GM19043 (cell line): Measurements from ENCODE around the gene MEGF8.
A peak's percentile ranks its signal among the peaks of the same experiment; 100 is the strongest.

ENCODE experiments used
- ATAC-seq: cut with Tn5 transposase; IDR thresholded peaks from one replicate; pipeline ENCODE4 v1.9.1; 2021; ENCODE audit warnings: low read depth; ENCODE audit not compliant: unreplicated experiment

The MEGF8 gene, protein sequence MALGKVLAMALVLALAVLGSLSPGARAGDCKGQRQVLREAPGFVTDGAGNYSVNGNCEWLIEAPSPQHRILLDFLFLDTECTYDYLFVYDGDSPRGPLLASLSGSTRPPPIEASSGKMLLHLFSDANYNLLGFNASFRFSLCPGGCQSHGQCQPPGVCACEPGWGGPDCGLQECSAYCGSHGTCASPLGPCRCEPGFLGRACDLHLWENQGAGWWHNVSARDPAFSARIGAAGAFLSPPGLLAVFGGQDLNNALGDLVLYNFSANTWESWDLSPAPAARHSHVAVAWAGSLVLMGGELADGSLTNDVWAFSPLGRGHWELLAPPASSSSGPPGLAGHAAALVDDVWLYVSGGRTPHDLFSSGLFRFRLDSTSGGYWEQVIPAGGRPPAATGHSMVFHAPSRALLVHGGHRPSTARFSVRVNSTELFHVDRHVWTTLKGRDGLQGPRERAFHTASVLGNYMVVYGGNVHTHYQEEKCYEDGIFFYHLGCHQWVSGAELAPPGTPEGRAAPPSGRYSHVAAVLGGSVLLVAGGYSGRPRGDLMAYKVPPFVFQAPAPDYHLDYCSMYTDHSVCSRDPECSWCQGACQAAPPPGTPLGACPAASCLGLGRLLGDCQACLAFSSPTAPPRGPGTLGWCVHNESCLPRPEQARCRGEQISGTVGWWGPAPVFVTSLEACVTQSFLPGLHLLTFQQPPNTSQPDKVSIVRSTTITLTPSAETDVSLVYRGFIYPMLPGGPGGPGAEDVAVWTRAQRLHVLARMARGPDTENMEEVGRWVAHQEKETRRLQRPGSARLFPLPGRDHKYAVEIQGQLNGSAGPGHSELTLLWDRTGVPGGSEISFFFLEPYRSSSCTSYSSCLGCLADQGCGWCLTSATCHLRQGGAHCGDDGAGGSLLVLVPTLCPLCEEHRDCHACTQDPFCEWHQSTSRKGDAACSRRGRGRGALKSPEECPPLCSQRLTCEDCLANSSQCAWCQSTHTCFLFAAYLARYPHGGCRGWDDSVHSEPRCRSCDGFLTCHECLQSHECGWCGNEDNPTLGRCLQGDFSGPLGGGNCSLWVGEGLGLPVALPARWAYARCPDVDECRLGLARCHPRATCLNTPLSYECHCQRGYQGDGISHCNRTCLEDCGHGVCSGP (N-terminal part only)

DNA sequence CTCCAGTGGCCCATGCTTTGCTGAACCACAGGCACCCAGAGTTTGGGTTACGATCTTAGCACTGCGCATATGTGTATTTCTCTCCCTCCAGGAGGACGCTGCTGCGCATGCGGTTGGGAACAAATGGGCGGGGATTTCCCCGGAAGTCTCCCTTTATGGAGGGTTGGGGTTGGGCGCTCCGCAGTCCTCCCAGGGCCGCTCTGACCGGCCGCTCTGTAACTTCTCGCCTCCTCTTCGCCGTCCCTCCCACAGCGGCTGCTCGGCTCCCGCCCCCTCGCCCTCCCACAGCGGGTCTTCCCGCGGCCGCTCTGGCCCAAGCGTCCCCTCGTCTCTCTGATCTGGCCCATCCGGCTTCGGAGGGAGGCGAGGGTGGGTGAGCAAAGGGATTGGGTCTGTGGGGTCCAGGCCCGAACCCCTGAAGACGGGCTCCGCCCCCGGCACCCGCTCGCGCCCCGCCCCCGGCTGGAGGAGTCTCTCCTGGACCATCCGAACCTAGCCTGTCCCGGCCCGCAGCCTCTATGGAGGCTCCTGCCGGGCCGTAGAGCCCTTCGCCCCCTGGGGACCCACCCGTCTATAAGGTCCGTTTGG lies at the start of gene MEGF8:
Gene MEGF8 (plus strand): TSS at position 328 of the 588 bp plus-strand sequence. CDS start 609 bp downstream, outside the sequence.
- peak; percentile 84 for ATAC-seq

DNA sequence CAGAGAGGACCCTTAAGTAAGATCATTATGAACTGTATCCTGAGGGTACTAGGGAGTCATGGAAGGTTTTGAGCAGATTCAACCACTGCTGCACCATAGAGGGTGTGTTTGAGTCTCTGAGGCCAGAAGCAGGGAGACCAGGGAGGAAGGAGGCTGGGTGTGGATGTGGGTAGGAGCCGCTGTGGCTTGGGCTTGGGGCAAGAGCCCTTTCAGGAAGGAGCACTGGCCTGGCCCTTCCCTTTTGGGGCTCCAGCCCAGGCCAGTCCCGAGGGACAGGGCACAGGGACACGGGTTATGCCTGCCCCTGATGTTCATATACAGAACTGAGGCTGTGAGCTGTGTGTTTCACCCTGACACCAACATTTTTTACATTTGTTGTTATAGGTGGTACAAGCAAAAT lies 49.2 kb upstream of the MEGF8 start:
- no peak for ATAC-seq

GRCh38 chr19:42276821-42277220 lies 48.6 kb upstream of the MEGF8 start:
- no peak for ATAC-seq

GRCh38 chr19:42277821-42278451 lies 47.5 kb upstream of the MEGF8 start:
- ATAC-seq, result no peak

GRCh38 chr19:42278452-42279154 lies 46.8 kb upstream of the MEGF8 start:
- no peak for ATAC-seq

GRCh38 chr19:42279155-42279901 lies 46.1 kb upstream of the MEGF8 start:
- no peak for ATAC-seq

DNA sequence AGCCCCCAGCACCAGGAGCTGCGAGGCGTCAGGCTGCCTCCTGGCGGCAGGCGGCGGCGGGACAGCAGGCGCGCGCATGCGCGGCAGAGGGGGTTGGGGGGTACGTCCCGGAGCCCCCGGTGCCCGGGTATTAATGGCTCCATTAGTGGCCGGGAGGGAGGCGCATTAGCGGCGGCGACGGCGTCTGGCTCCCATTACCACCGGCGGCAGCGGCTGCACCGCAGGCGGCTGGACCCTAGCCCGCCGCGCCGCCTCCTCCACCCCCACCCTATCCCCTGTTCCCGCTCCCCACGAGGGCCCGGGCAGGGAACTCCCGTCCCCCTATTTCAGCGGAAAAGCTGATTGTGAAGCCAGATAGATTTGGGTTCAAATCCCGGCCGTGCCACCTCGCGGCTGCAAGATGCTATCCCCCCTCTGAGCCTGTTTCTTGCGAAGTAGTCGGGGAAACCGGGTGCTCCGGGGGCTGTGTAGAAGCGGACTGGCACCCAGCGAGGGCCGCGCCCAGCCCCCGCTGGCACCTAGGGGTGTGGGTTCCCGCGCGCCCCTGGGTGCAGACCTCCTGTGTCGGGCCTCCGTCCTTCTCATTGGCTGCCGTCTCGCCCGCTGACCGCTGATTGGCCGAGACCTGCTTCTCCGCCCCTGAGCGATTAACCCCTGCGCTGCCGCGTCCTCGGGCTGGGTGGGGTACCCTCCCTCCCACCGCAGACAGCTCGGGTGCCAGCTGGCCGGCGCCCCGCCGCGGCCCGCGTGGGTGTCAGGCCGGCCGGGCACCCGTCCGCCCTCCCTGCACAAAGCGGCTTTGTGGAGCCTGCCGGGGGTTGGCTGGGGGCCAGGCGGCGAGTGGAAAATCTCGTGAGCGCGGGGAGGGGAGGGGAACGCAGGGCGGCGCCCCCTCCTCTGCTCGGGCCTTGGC lies 45.3 kb upstream of the MEGF8 start:
- peak; percentile 53 for ATAC-seq

GRCh38 chr19:42280815-42281145 lies 44.7 kb upstream of the MEGF8 start:
- no peak for ATAC-seq

- ATAC-seq, result no peak
Measured at GRCh38 chr19:42281146-42281826, 44.1 kb upstream of the MEGF8 start.

DNA sequence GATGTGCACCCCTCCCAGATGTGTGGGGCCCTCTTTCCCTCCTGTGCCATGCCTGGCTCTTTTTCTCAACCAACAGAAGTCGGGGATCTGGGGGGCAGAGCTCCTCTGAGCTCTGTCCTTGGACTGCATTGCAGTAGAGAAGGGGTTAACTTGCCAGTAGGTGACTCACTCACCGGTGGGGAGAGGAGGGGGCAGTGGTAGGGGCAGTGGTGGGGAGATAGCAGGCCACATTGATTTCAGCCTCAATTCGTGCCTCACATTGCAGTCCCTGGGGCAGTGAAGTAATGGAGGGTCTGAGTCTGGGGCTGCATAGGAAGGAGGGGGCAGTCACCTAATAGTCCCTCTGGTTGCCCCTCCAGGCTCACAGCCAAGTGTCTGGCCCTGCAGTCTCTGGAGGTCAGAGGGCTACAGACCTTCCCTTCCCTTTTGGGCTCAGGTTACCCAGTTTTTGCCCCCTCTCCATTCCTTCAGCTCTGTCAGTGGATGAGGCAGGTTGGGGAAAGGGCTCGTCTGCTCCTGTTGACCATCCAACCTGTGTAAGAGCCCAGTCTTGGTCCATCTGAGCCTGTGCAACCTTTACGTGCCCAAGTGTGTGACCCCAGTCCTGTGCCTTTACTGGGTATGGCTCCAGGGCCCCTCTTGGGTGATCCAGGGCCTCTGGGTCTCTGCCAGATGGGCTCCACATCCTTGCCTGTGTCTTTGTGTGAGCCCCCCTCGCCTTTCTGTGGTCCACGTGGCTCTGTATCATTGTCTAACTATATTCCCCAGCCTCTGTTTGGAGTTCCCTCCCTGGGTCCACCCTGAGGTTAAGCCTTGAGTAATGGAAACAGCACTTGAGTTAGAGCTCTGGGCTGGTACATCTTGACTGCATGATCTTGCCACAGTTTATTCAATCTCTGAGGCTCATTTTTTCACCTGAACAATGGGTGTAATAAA lies 43.3 kb upstream of the MEGF8 start:
- no peak for ATAC-seq

DNA sequence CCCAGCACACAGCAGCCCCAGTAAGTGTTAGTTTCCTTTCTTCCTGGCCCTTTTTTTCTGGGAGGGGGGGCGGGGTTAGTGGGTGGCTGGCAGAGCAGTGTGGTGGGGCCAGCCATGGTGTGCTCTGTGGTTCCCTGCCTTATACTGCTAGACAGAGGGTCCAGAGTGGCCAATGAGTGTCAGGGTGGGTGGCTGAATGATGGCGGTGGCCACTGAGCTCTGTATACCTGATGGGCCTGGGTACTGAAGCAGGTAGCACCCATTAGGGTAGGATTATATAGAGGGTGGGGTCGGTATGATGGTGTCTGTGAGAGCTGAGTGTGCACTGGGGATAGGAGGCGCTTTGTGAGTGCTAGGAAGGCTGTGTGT lies 42.6 kb upstream of the MEGF8 start:
- no peak for ATAC-seq

GRCh38 chr19:42283188-42284065 lies 42.0 kb upstream of the MEGF8 start:
- ATAC-seq, result no peak

DNA sequence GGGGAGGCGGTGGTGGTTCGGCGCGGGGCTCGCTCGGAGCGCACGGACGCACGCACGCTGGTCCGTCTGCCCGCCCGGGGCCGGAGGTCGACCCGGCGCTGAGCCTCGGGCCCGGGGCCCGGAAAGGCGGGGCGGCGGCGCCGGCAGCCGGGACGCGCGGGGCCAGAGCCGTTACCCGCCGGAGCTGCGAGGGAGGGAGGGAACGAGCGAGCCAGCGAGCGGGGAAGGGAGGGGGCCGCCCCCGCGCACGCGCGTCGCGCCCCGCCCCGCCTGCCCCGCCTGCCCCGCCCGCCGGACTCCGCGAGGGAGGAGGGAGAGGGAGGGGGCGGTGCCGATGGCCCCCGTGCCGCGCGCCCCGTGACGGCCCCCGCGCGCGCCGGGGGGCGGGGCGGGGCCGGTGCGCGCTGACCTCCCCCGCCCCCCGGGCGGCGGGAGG lies 41.4 kb upstream of the MEGF8 start:
- no peak for ATAC-seq

GRCh38 chr19:42284591-42285341 lies 40.7 kb upstream of the MEGF8 start:
- ATAC-seq, result no peak

DNA sequence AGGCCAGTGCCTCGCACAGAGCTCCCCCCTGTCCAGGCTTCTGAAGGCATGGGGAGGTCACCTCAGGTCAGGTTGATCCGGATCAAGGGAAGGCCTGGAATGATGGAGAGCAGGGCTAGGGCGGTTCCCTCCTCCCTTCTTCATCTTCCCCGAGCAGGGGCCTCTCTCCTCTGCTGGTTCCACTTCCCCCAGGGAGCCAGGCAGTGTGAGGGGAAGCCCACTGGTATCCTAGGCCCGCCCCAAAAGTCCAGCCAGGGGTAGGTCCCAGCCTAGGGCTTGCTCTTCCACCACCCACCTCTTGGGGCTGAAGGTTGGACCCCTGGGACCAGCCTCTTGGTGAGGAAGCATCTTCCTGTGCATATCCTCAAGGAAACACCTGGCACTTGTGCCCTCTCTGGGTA lies 39.9 kb upstream of the MEGF8 start:
- ATAC-seq, result no peak
